Body of pancreas (tissue), 4 donors: ENCODE measurements around the gene SH3D21. TPM values are rescaled to one million over a fixed set of nuclear protein-coding genes. Genes with fewer than 3 reads are reported as not detected.

Experiments
- ATAC-seq: fragments of 150-250 bp; one replicate; pipeline ENCODE4 v1.9.1; 2016
- DNase-seq, 4 donors: peaks; one replicate each; pipeline ENCODE4 v3.0.0-alpha.2; 2019
- H3K27ac ChIP-seq, 4 donors: fragments of 200-600 bp; sonication (generic); 1 replicate in 3 of 4; 2 replicates in 1 of 4; pipeline versions ENCODE4 v1.5.1 to v1.6.1; 2016 to 2019; ENCODE audit warnings: mild to moderate bottlenecking in 1 of 4, mixed read lengths in 1 of 4, moderate library complexity in 1 of 4
- H3K27me3 ChIP-seq, 2 donors: fragments of 200-600 bp; sonication (generic); one replicate each; pipeline ENCODE4 v1.6.0; 2016; ENCODE audit warnings: mild to moderate bottlenecking in 1 of 2
- H3K36me3 ChIP-seq, 2 donors: fragments of 200-600 bp; sonication (generic); replicated peaks in 1 of 2; 2 replicates each; pipeline ENCODE4 v1.5.1; 2016; ENCODE audit warnings: low read depth in 2 of 2; ENCODE audit not compliant: insufficient read depth in 1 of 2
- H3K4me1 ChIP-seq: fragments of 200-600 bp; sonication (generic); one replicate; pipeline ENCODE4 v1.6.0; 2016
- H3K4me3 ChIP-seq, 2 donors: fragments of 200-600 bp; sonication (generic); 1 replicate in 1 of 2; 2 replicates in 1 of 2; pipeline ENCODE4 v1.5.1; 2016 to 2019
- H3K9me3 ChIP-seq, 3 donors: fragments of 200-600 bp; sonication (generic); 1 replicate in 2 of 3; 2 replicates in 1 of 3; pipeline ENCODE4 v1.5.1; 2016
- CTCF ChIP-seq, 7 experiments: fragments of 450-650 bp in 4 of 7; fragments of 200-600 bp in 3 of 7; sonication (generic) in 3 of 7; IDR thresholded peaks; one replicate each; pipeline ENCODE4 v1.5.1; 2016 to 2019; ENCODE audit warnings: antibody characterized with exemption in 7 of 7
- POLR2A ChIP-seq, 3 donors: fragments of 450-650 bp; IDR thresholded peaks; one replicate each; pipeline ENCODE4 v1.6.1; 2016; ENCODE audit warnings: antibody characterized with exemption in 3 of 3, mild to moderate bottlenecking in 2 of 3
- WGBS, 2 donors: methylation state at CpG; one replicate each; pipeline ENCODE4 v1.1.5; 2017; 5-methylcytosine and 5-hydroxymethylcytosine counted together
- intact Hi-C: fragments of 100-400 bp; cut with DNase I; formaldehyde crosslinking; loops from one replicate; pipeline ENCODE4 v1.15.1; 2023
- total RNA-seq, 2 donors: library from RNA; depleted of rRNA; stranded (reverse); fragments of >200 nt; gene quantifications; one replicate each; pipeline ENCODE4 v1.1.0, GENCODE V29; 2016

Gene SH3D21
- total RNA-seq, 2 donors from 2014 or later: 0.33 to 0.52 TPM

- intact Hi-C loops: loop anchor here (10.0 kb wide), 1 partner anchor 91 kb away; no protein-coding TSS in a partner anchor
- peak; percentile 75 to 90 (median 79) for DNase-seq
Measured at GRCh38 chr1:36285443-36286101, 20.6 kb upstream of the SH3D21 start.

DNA sequence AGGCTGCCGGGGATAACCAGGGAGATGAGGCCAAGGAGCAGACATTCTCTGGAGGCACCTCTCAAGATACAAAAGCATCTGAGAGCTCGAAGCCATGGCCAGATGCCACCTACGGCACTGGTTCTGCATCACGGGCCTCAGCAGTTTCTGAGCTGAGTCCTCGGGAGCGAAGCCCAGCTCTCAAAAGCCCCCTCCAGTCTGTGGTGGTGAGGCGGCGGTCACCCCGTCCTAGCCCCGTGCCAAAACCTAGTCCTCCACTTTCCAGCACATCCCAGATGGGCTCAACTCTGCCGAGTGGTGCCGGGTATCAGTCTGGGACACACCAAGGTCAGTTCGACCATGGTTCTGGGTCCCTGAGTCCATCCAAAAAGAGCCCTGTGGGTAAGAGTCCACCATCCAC is 19.4 kb upstream of the SH3D21 start:
- peaks cover 4% of the 10 kb centered on the region for H3K4me1 ChIP-seq
- no peaks in the 10 kb centered on the region for H3K9me3 ChIP-seq
- TF ChIP-seq CTCF (IDR thresholded peaks at IDR 0.05): no peak
- TF ChIP-seq POLR2A (IDR thresholded peaks at IDR 0.05): no peak
- no peak overlapping the region for H3K27ac ChIP-seq
- ATAC-seq (no peak), DNase-seq (no peak)
- WGBS, 2 donors: 86 to 88% methylated on average over 10 to 13 of the region's 13 CpGs
- no peak overlapping the region for H3K4me3 ChIP-seq
- H3K36me3 ChIP-seq: peaks cover 6 to 43% of the 10 kb centered on the region in 2 donors
- intact Hi-C loops: loop anchor here (10.0 kb wide), 1 partner anchor 92 kb away; no protein-coding TSS in a partner anchor
- no peaks in the 10 kb centered on the region for H3K27me3 ChIP-seq

More at GRCh38 chr1:36285443-36286101, 20.6 kb upstream of the SH3D21 start:
- ATAC-seq: peak; percentile 91
- no peaks in the 10 kb centered on the region for H3K27me3 ChIP-seq
- 39 to 44% methylated on average over 7 of the region's 7 CpGs for WGBS, 2 donors
- peaks cover 4% of the 10 kb centered on the region for H3K4me1 ChIP-seq
- H3K4me3 ChIP-seq: no peak overlapping the region
- H3K27ac ChIP-seq: peak overlapping the region in 1 of 4 donors; percentile 24
- TF ChIP-seq CTCF (IDR thresholded peaks at IDR 0.05) (peak; percentile 44 to 85 (median 76)), POLR2A (IDR thresholded peaks at IDR 0.05) (no peak)
- peaks cover 6 to 36% of the 10 kb centered on the region in 2 donors for H3K36me3 ChIP-seq
- no peaks in the 10 kb centered on the region for H3K9me3 ChIP-seq

- no peak overlapping the region for H3K27ac ChIP-seq
- 82 to 90% methylated on average over 5 of the region's 5 CpGs for WGBS, 2 donors
- no peak overlapping the region for H3K4me3 ChIP-seq
- H3K9me3 ChIP-seq: no peaks in the 10 kb centered on the region
- DNase-seq (no peak), ATAC-seq (no peak)
- no peak for TF ChIP-seq POLR2A (IDR thresholded peaks at IDR 0.05)
- intact Hi-C loops: loop anchor here (10.0 kb wide), 1 partner anchor 93 kb away; no protein-coding TSS in a partner anchor
- H3K36me3 ChIP-seq: peaks cover 6 to 44% of the 10 kb centered on the region in 2 donors
- peaks cover 4% of the 10 kb centered on the region for H3K4me1 ChIP-seq
- H3K27me3 ChIP-seq: no peaks in the 10 kb centered on the region
Measured at GRCh38 chr1:36287595-36287994, 18.6 kb upstream of the SH3D21 start.

- Histone ChIP-seq H3K36me3 (peaks cover 0 to 31% of the 10 kb centered on the region in 2 donors), H3K27ac (no peak overlapping the region)
- TF ChIP-seq CTCF (IDR thresholded peaks at IDR 0.05): no peak
- TF ChIP-seq POLR2A (IDR thresholded peaks at IDR 0.05): no peak
Measured at GRCh38 chr1:36295390-36295789, 10.8 kb upstream of the SH3D21 start.

GRCh38 chr1:36297062-36297461 is 9.1 kb upstream of the SH3D21 start:
- Histone ChIP-seq H3K36me3 (peaks cover 0 to 28% of the 10 kb centered on the region in 2 donors), H3K9me3 (no peaks in the 10 kb centered on the region), H3K4me3 (no peak overlapping the region), H3K27me3 (no peaks in the 10 kb centered on the region), H3K4me1 (peaks cover 19% of the 10 kb centered on the region), H3K27ac (peak overlapping the region in 3 of 4 donors; percentile 34 to 54 (median 42))
- intact Hi-C loops: no loop called here
- 41 to 43% methylated on average over 2 of the region's 2 CpGs for WGBS, 2 donors
- DNase-seq (no peak), ATAC-seq (no peak)
- no peak for TF ChIP-seq CTCF (IDR thresholded peaks at IDR 0.05)
- TF ChIP-seq POLR2A (IDR thresholded peaks at IDR 0.05): no peak

More at GRCh38 chr1:36295390-36295789, 10.8 kb upstream of the SH3D21 start:
- Histone ChIP-seq H3K4me3 (no peak overlapping the region), H3K9me3 (no peaks in the 10 kb centered on the region), H3K4me1 (peaks cover 13% of the 10 kb centered on the region), H3K27me3 (no peaks in the 10 kb centered on the region)
- intact Hi-C loops: no loop called here
- DNase-seq (no peak), ATAC-seq (no peak)
- WGBS, 2 donors: 79 to 100% methylated on average over 2 of the region's 2 CpGs
